CD4-positive, alpha-beta memory T cell (primary cell): ENCODE measurements around the gene HSPB6. TPM values are rescaled to one million over a fixed set of nuclear protein-coding genes. Genes with fewer than 3 reads are reported as not detected.

ENCODE experiments used
- CTCF ChIA-PET: fragments of 350-600 bp; sonication (Branson Sonifier 250); formaldehyde crosslinking; loops from one replicate; lab custom pipeline; 2021; ENCODE audit warnings: inconsistent platforms; ENCODE audit not compliant: partially characterized antibody; lab: Charles Lee
- POLR2A ChIA-PET: fragments of 350-600 bp; sonication (Branson Sonifier 250); formaldehyde crosslinking; loops from one replicate; lab custom pipeline; 2021; ENCODE audit not compliant: partially characterized antibody; lab: Charles Lee
- DNase-seq, 5 donors: peaks; one replicate each; pipeline versions ENCODE4 v3.0.0 to v3.0.0-alpha.2; 2020 to 2022; ENCODE audit warnings: mixed read lengths in 1 of 5
- H3K27ac ChIP-seq: one replicate; pipeline ENCODE4 v1.7.0; 2013; ENCODE audit warnings: low read depth, low read length
- H3K27me3 ChIP-seq: 2 replicates; pipeline ENCODE4 v1.7.0; 2013; ENCODE audit warnings: mild to moderate bottlenecking, low read length, moderate library complexity; ENCODE audit not compliant: insufficient read depth
- H3K36me3 ChIP-seq: 2 replicates; pipeline ENCODE4 v1.7.0; 2013; ENCODE audit warnings: mild to moderate bottlenecking, low read length, moderate library complexity; ENCODE audit not compliant: insufficient read depth
- H3K4me1 ChIP-seq: 2 replicates; pipeline ENCODE4 v1.7.0; 2013; ENCODE audit warnings: mild to moderate bottlenecking, low read length, moderate library complexity; ENCODE audit not compliant: insufficient read depth
- H3K4me3 ChIP-seq, 2 donors: one replicate each; pipeline ENCODE4 v1.7.0; 2013; ENCODE audit warnings: low read length in 2 of 2, mild to moderate bottlenecking in 1 of 2
- H3K9me3 ChIP-seq, 2 donors: one replicate each; pipeline ENCODE4 v1.7.0; 2013; ENCODE audit warnings: low read length in 2 of 2, control low read depth in 1 of 2; ENCODE audit not compliant: control insufficient read depth in 1 of 2
- H3K27ac Mint-ChIP-seq, 7 donors: one replicate each; pipeline ENCODE4 v1.8.0; 2020 to 2021; ENCODE audit warnings: mixed read lengths in 7 of 7, mild to moderate bottlenecking in 6 of 7, inconsistent platforms in 3 of 7, moderate library complexity in 3 of 7
- H3K27me3 Mint-ChIP-seq, 2 donors: one replicate each; pipeline ENCODE4 v1.8.0; 2020 to 2021; ENCODE audit warnings: mixed read lengths in 2 of 2
- H3K36me3 Mint-ChIP-seq, 2 donors: one replicate each; pipeline ENCODE4 v1.8.0; 2020 to 2021; ENCODE audit warnings: mixed read lengths in 2 of 2, inconsistent platforms in 1 of 2, mild to moderate bottlenecking in 1 of 2
- H3K4me1 Mint-ChIP-seq, 4 donors: one replicate each; pipeline ENCODE4 v1.8.0; 2020 to 2021; ENCODE audit warnings: mixed read lengths in 4 of 4, mild to moderate bottlenecking in 1 of 4
- H3K4me3 Mint-ChIP-seq, 8 donors: one replicate each; pipeline ENCODE4 v1.8.0; 2020 to 2021; ENCODE audit warnings: mixed read lengths in 8 of 8, mild to moderate bottlenecking in 7 of 8, moderate library complexity in 6 of 8, inconsistent platforms in 3 of 8
- H3K9me3 Mint-ChIP-seq, 8 donors: one replicate each; pipeline ENCODE4 v1.8.0; 2020 to 2021; ENCODE audit warnings: mixed read lengths in 8 of 8, mild to moderate bottlenecking in 5 of 8, inconsistent platforms in 3 of 8, moderate library complexity in 1 of 8
- intact Hi-C: fragments of 100-400 bp; cut with micrococcal nuclease; formaldehyde crosslinking; loops from one replicate; pipeline ENCODE4 v1.15.1; 2023
- polyA plus RNA-seq, 2 donors: library from polyadenylated mRNA; unstranded; fragments of 300-500 nt; fragmentation: Illumina TruSeq; gene quantifications; one replicate each; pipeline ENCODE4 v1.2.3, GENCODE V29; 2021
- total RNA-seq, 2 experiments: library from RNA; stranded (reverse); gene quantifications; one replicate each; pipeline ENCODE4 v1.2.3, GENCODE V29; 2021

HSPB6 gene
- total RNA-seq (not detected), polyA plus RNA-seq (not detected)

GRCh38 chr19:35756377-35757230 is at the start of gene HSPB6:
Gene HSPB6 (minus strand): TSS chr19:35757029. CDS start chr19:35757008, 21 bp downstream.
- peak within 1 kb of the TSS; percentile 94 to 99 (median 97) for H3K27ac Mint-ChIP-seq
- H3K36me3 Mint-ChIP-seq = peaks cover 6 to 22% of the 10 kb centered on the region in 2 donors
- Histone ChIP-seq H3K27ac (peak within 1 kb of the TSS; percentile 89), H3K4me3 (peak within 1 kb of the TSS in 1 of 2 donors; percentile 91), H3K36me3 (peaks cover 23% of the 10 kb centered on the region), H3K27me3 (no peaks in the 10 kb centered on the region), H3K9me3 (no peaks in the 10 kb centered on the region), H3K4me1 (peaks cover 36% of the 10 kb centered on the region)
- ChIA-PET CTCF (interaction anchor here (1.3 kb wide), 2 partner anchors 9 to 246 kb away, joined by 3 to 5 read pairs; partner anchors contain the start of gene LIN37), POLR2A (interaction anchor here (0.7 to 3.6 kb wide), 5 partner anchors 8 to 54 kb away, joined by 3 to 23 read pairs (median 16); partner anchors contain the start of genes IGFLR1, LIN37, PSENEN and U2AF1L4)
- DNase-seq = no peak
- peak within 1 kb of the TSS; percentile 94 to 100 (median 98) for H3K4me3 Mint-ChIP-seq
- intact Hi-C loops = no loop called here
- peaks cover 0 to 3% (median 0%) of the 10 kb centered on the region in 8 donors for H3K9me3 Mint-ChIP-seq
- H3K27me3 Mint-ChIP-seq = peaks cover 0 to 2% of the 10 kb centered on the region in 2 donors
- H3K4me1 Mint-ChIP-seq = peaks cover 17 to 40% (median 27%) of the 10 kb centered on the region in 4 donors

GRCh38 chr19:35806597-35806996 is 49.8 kb upstream of the HSPB6 start:
- CTCF ChIA-PET = no interaction called here
- H3K27ac Mint-ChIP-seq = no peak overlapping the region

GRCh38 chr19:35805526-35806102 is 48.8 kb upstream of the HSPB6 start:
- H3K27me3 ChIP-seq = no peaks in the 10 kb centered on the region
- Mint-ChIP-seq H3K27me3 (peaks cover 1% of the 10 kb centered on the region in 2 donors), H3K9me3 (no peaks in the 10 kb centered on the region), H3K27ac (no peak overlapping the region), H3K4me3 (no peak overlapping the region), H3K36me3 (no peaks in the 10 kb centered on the region), H3K4me1 (peaks cover 2 to 10% (median 7%) of the 10 kb centered on the region in 4 donors)
- H3K36me3 ChIP-seq = no peaks in the 10 kb centered on the region
- H3K4me1 ChIP-seq = peaks cover 8% of the 10 kb centered on the region
- H3K9me3 ChIP-seq = no peaks in the 10 kb centered on the region
- H3K4me3 ChIP-seq = no peak overlapping the region
- no peak overlapping the region for H3K27ac ChIP-seq
- ChIA-PET POLR2A (no interaction called here), CTCF (no interaction called here)
- intact Hi-C loops = no loop called here
- no peak for DNase-seq

More at GRCh38 chr19:35806597-35806996, 49.8 kb upstream of the HSPB6 start:
- no peak overlapping the region for H3K27ac ChIP-seq
- Mint-ChIP-seq H3K4me1 (peaks cover 2 to 10% (median 7%) of the 10 kb centered on the region in 4 donors), H3K27me3 (peaks cover 3% of the 10 kb centered on the region in 2 donors), H3K4me3 (no peak overlapping the region), H3K36me3 (no peaks in the 10 kb centered on the region), H3K9me3 (peaks cover 0 to 1% (median 0%) of the 10 kb centered on the region in 8 donors)
- H3K36me3 ChIP-seq = no peaks in the 10 kb centered on the region
- DNase-seq = no peak
- no peaks in the 10 kb centered on the region for H3K9me3 ChIP-seq
- POLR2A ChIA-PET = no interaction called here
- no peak overlapping the region for H3K4me3 ChIP-seq
- H3K27me3 ChIP-seq = no peaks in the 10 kb centered on the region
- H3K4me1 ChIP-seq = peaks cover 8% of the 10 kb centered on the region
- intact Hi-C loops = no loop called here

- Histone ChIP-seq H3K4me1 (peaks cover 8% of the 10 kb centered on the region), H3K4me3 (no peak overlapping the region), H3K27ac (no peak overlapping the region), H3K36me3 (no peaks in the 10 kb centered on the region), H3K9me3 (no peaks in the 10 kb centered on the region), H3K27me3 (no peaks in the 10 kb centered on the region)
- H3K27ac Mint-ChIP-seq = peak overlapping the region in 1 of 7 donors; percentile 1
- peaks cover 5 to 16% (median 8%) of the 10 kb centered on the region in 4 donors for H3K4me1 Mint-ChIP-seq
- peaks cover 7 to 9% of the 10 kb centered on the region in 2 donors for H3K27me3 Mint-ChIP-seq
- H3K9me3 Mint-ChIP-seq = no peaks in the 10 kb centered on the region
- ChIA-PET POLR2A (no interaction called here), CTCF (no interaction called here)
- DNase-seq = no peak
- no peak overlapping the region for H3K4me3 Mint-ChIP-seq
- no peaks in the 10 kb centered on the region for H3K36me3 Mint-ChIP-seq
- intact Hi-C loops = no loop called here
These were observed 45.0 kb upstream of the HSPB6 start for GRCh38 chr19:35801828-35802227.

- Mint-ChIP-seq H3K27ac (no peak overlapping the region), H3K9me3 (peaks cover 0 to 3% (median 0%) of the 10 kb centered on the region in 8 donors), H3K27me3 (peaks cover 19 to 23% of the 10 kb centered on the region in 2 donors), H3K4me1 (peaks cover 0 to 13% (median 2%) of the 10 kb centered on the region in 4 donors), H3K4me3 (no peak overlapping the region), H3K36me3 (no peaks in the 10 kb centered on the region)
- intact Hi-C loops = no loop called here
- Histone ChIP-seq H3K27me3 (no peaks in the 10 kb centered on the region), H3K4me3 (no peak overlapping the region), H3K4me1 (no peaks in the 10 kb centered on the region), H3K36me3 (no peaks in the 10 kb centered on the region), H3K27ac (no peak overlapping the region), H3K9me3 (no peaks in the 10 kb centered on the region)
- POLR2A ChIA-PET = no interaction called here
- CTCF ChIA-PET = no interaction called here
- DNase-seq = no peak
These were observed 40.8 kb upstream of the HSPB6 start for GRCh38 chr19:35797663-35798062.

GRCh38 chr19:35796645-35797542 is 40.1 kb upstream of the HSPB6 start:
- intact Hi-C loops = no loop called here
- no peak overlapping the region for H3K27ac ChIP-seq
- H3K9me3 ChIP-seq = no peaks in the 10 kb centered on the region
- H3K4me3 Mint-ChIP-seq = peak overlapping the region in 1 of 8 donors; percentile 17
- no peaks in the 10 kb centered on the region for H3K36me3 ChIP-seq
- POLR2A ChIA-PET = no interaction called here
- no peaks in the 10 kb centered on the region for H3K36me3 Mint-ChIP-seq
- peaks cover 0 to 13% (median 2%) of the 10 kb centered on the region in 4 donors for H3K4me1 Mint-ChIP-seq
- H3K4me1 ChIP-seq = no peaks in the 10 kb centered on the region
- no peak overlapping the region for H3K4me3 ChIP-seq
- peaks cover 0 to 3% (median 0%) of the 10 kb centered on the region in 8 donors for H3K9me3 Mint-ChIP-seq
- H3K27me3 Mint-ChIP-seq = peaks cover 19 to 24% of the 10 kb centered on the region in 2 donors
- CTCF ChIA-PET = no interaction called here
- DNase-seq = no peak
- H3K27me3 ChIP-seq = no peaks in the 10 kb centered on the region
- peak overlapping the region in 1 of 7 donors; percentile 27 for H3K27ac Mint-ChIP-seq
